HepG2 (cell line): Measurements from ENCODE around the gene SLC6A17.

Experiments used
- GTF2F1 ChIP-seq: fragments of 150-350 bp; IDR thresholded peaks from 2 replicates; pipeline ENCODE4 v1.6.1; 2014; ENCODE audit warnings: low read length
- PTBP1 ChIP-seq: fragments of 200-400 bp; formaldehyde crosslinking; IDR thresholded peaks from 2 replicates; pipeline ENCODE4 v1.6.1; 2018; ENCODE audit warnings: low read length, low read depth; ENCODE audit not compliant: poor library complexity, severe bottlenecking
- SALL1 ChIP-seq: sonication (generic); formaldehyde crosslinking; IDR thresholded peaks from 2 replicates; pipeline ENCODE4 v1.8.0; 2022; ENCODE audit warnings: mild to moderate bottlenecking, missing genetic modification reagents
- SP1 ChIP-seq, 2 experiments: fragments of 450-650 bp in 1 of 2; sonication (generic) in 1 of 2; formaldehyde crosslinking in 1 of 2; IDR thresholded peaks; 2 replicates each; pipeline versions ENCODE4 v1.4.0 to v1.6.1; 2016 to 2020; ENCODE audit warnings: missing genetic modification reagents in 1 of 2

GRCh38 chr1:110216844-110217444 lies 66.7 kb downstream of the SLC6A17 start:
- TF ChIP-seq SP1 (IDR thresholded peaks at IDR 0.05) (no peak), SP1 (CRISPR knock-in tag; IDR thresholded peaks at IDR 0.05) (no peak), SALL1 (no peak), PTBP1 (no peak), GTF2F1 (no peak)
